Measurements from ENCODE around the gene ANXA6.
A peak's percentile ranks its signal among the peaks of the same experiment; 100 is the strongest.

Gene ANXA6

GRCh38 chr5:151150471-151151262, 6.9 kb downstream of the ANXA6 start:
- TF ChIP-seq CTCF (conservative IDR thresholded peaks at IDR 0.05; ENCODE audit: low read depth), result no peak
- POLR2A ChIA-PET (ENCODE audit: low non-redundant PET), result interaction anchor here (0.5 kb wide), 1 partner anchor 675 kb away, joined by 3 read pairs; no protein-coding TSS in a partner anchor
- no peak for DNase-seq (ENCODE audit: low spot score)
- peak overlapping the region; percentile 1; the same call in 1 of the 2 replicates for H3K27ac ChIP-seq
- CTCF ChIA-PET, result interaction anchor here (0.6 to 1.6 kb wide), 3 partner anchors 24 to 304 kb away, joined by 4 to 10 read pairs (median 5); partner anchors contain the start of gene IRGM

GRCh38 chr5:151148583-151148982, 9.0 kb downstream of the ANXA6 start:
- ChIA-PET POLR2A (ENCODE audit: low non-redundant PET) (no interaction called here), CTCF (interaction anchor here (0.5 to 0.9 kb wide), 2 partner anchors 23 to 159 kb away, joined by 3 to 5 read pairs; no protein-coding TSS in a partner anchor)
- TF ChIP-seq CTCF (conservative IDR thresholded peaks at IDR 0.05; ENCODE audit: low read depth), result no peak
- DNase-seq (ENCODE audit: low spot score), result no peak
- H3K27ac ChIP-seq, result no peak overlapping the region

- DNase-seq (ENCODE audit: low spot score), result no peak
- no peak overlapping the region for H3K27ac ChIP-seq
- POLR2A ChIA-PET (ENCODE audit: low non-redundant PET), result no interaction called here
- TF ChIP-seq CTCF (conservative IDR thresholded peaks at IDR 0.05; ENCODE audit: low read depth), result no peak
- CTCF ChIA-PET, result interaction anchor here (0.5 kb wide), 1 partner anchor 182 kb away, joined by 3 read pairs; no protein-coding TSS in a partner anchor
These were observed 10.5 kb downstream of the ANXA6 start for GRCh38 chr5:151147033-151147432.

- TF ChIP-seq CTCF (conservative IDR thresholded peaks at IDR 0.05; ENCODE audit: low read depth), result no peak
- H3K27ac ChIP-seq, result no peak overlapping the region
- POLR2A ChIA-PET (ENCODE audit: low non-redundant PET), result no interaction called here
- DNase-seq (ENCODE audit: low spot score), result no peak
- CTCF ChIA-PET, result interaction anchor here (0.9 to 1.3 kb wide), 2 partner anchors 20 to 30 kb away, joined by 3 to 4 read pairs; no protein-coding TSS in a partner anchor
These were observed 11.5 kb downstream of the ANXA6 start for GRCh38 chr5:151146061-151146460.

GRCh38 chr5:151144922-151145321, 12.7 kb downstream of the ANXA6 start:
- TF ChIP-seq CTCF (conservative IDR thresholded peaks at IDR 0.05; ENCODE audit: low read depth), result no peak
- ChIA-PET POLR2A (ENCODE audit: low non-redundant PET) (no interaction called here), CTCF (interaction anchor here (1.1 to 1.3 kb wide), 2 partner anchors 19 to 29 kb away, joined by 4 to 5 read pairs; no protein-coding TSS in a partner anchor)
- DNase-seq (ENCODE audit: low spot score), result no peak
- no peak overlapping the region for H3K27ac ChIP-seq

GRCh38 chr5:151144275-151144674, 13.3 kb downstream of the ANXA6 start:
- TF ChIP-seq CTCF (conservative IDR thresholded peaks at IDR 0.05; ENCODE audit: low read depth), result no peak
- ChIA-PET CTCF (interaction anchor here (1.0 to 1.1 kb wide), 2 partner anchors 18 to 20 kb away, joined by 5 to 6 read pairs; no protein-coding TSS in a partner anchor), POLR2A (ENCODE audit: low non-redundant PET) (no interaction called here)
- DNase-seq (ENCODE audit: low spot score), result no peak
- H3K27ac ChIP-seq, result no peak overlapping the region

All from RWPE1 (cell line).